GM19468 (cell line): ENCODE results near the gene DCLRE1B.

ENCODE experiments used
- ATAC-seq: cut with Tn5 transposase; IDR thresholded peaks from one replicate; pipeline ENCODE4 v1.9.1; 2021; ENCODE audit warnings: mild to moderate bottlenecking, moderate library complexity, moderate number of reproducible peaks; ENCODE audit not compliant: unreplicated experiment; ENCODE audit errors: extremely low read depth

Gene DCLRE1B

DNA sequence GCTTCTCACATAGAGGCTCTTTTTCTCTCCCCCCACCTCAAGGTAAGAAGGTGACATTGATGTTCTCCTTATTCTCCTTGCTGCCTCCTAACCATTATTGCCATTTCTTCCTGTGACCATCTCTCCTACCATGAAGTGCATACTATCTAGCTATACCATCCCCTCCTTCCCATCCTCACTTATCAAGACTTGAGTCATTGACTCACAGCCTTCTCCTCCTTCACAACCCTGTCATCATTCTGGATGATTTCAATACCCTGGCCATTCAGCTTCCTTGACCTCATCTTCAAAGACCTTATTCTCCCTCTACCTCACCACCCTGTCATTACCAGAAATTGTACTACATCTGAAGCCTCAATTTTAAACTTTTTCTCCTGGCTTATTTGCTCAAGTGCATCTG lies 13.1 kb downstream of the DCLRE1B start:
- no peak for ATAC-seq

DNA sequence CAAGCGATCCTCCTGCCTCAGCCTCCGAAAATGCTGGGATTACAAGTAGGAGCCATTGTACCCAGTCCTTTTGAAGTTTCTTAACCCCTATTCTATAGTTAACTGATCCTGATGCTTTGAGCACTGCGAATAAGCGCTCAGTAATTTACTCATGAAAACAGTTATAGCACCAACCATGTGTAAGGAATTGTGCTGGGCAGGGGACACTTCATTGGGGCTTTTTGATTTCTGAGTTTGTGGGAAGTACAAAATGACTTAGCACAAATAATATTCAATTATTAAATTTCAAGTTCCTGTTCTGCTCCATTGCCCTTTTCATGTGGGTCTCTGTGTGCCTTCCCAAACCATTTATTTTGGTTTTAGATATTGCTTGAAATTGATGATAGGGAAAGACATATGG lies 17.8 kb downstream of the DCLRE1B start:
- ATAC-seq = no peak

DNA sequence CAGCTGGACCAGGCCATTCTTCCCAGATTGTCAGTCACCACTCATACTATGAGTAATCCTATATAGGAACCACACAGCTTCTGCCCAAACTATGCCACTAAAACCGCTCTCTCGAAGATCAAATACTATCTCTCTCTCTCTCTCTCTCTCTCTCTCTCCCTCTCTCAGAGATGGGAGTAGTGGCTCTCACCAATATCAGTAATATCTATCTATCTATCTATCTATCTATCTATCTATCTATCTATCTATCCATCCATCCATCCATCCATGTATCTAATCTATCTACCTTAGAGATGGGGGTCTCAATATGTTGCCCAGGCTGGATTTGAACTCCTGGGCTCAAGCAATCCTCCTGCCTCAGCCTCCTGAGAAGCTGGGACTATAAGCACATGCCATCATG lies 19.3 kb downstream of the DCLRE1B start:
- ATAC-seq = no peak

DNA sequence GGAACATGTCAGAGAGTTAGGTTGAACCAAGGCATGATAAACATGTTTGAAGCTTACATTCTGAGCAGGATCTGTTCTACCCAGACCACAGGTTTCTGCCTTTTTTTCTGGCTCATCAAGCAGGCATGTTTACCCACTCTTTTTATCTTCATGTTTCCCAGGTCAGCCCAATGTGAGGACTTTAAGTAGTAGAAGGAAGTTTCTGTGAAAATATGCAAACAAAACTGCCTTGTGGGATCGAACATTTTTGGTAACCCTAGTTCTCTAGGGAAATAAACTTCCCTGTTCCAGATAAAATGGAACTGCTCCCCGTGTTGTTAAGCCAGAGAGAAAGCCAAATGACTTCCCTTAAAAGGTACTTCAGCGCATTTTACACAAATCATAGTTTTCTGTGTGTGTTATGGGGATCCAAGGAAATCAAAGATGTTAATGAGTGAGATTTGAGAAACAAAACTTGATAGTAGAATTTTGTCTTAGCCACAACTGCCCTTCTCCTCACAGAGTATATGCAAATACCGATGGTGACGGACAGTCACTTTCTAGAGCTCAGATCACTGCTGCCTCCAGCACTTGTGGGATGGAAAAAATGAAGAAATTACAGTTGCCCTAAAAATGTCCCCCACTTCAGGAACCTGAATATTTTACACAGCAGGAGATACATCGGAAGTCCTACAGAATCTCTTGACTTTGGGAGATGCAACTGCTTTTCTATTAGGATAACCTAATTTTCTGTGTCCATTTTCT lies 23.2 kb downstream of the DCLRE1B start:
- no peak for ATAC-seq

DNA sequence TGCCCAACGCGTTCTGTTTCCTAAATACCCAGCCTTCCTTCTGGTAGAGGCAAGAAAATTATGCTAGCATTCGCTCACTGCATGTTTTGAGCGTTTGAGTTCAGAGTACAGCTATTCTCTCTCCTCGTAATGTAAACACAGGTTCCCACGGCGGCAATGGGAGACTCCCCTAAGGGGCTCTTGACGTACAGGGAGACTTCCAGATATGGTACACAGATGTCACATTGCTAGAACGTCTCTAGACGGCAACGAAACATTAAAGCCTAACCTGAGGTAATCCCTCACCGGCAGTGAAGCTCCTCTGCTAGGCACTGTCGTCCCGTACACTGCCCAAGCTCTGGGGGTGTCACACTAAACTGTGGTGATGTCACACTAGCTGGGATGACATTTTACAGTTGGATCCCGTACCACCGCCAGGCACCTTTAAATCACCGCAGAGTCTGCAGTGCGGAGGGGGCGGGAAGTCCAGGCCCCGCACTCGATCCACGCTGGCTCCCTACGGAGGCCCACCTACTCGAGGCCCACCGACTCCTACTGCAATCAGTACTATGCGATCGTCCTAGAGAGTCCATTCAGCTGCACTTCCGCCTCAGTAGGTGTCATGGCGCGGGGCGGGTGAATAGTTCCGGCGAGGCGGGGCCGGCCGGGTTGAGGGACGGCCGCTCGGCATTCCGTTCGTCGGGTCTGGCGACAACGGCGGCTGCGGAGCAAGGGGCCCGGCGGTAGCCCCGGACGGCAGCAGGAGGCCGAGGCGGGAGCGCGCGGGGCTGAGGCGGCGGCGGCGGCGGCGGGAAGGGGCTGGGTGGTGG lies 24.0 kb downstream of the DCLRE1B start, which contains the start of gene HIPK1:
Gene HIPK1, plus strand, starts transcription at position 384 of the 809 bp plus-strand sequence.
- ATAC-seq = peak; percentile 41

DNA sequence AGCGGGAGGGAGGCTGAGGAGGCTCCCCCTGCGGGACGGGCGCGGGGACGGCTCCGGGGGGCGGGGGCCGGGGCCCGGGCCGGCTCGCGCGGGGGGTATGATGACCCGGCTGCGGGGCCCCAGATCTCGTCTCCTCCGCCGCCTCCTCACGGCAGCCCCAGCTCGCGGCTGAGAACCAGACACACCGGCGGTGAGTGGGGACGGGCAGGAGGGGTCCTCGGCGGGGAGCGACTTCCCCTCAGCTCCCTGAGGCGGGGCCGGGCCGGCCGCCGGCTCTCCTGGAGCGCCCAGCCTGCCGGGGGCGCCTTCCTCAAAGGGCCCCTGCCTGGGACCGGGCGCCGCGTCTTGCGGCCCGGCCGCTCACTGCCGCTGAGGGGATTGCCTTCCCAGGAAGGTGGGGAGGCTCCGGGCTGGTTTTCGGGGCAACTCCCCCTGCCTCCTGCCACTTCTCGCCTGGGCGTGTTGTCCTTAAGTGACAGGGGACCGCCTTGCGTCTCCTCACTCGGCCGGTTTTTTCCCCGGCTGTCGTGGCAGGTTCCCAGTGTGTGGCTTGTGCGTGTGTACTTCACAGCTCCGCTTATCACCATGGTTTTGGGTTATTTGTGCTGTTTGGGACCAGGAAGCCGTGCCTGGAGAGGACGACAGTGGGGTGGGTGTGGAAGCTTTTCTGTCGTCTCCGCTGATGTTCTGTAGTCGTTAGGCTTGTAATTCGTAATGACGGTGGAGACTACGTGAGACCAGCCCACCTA lies 24.8 kb downstream of the DCLRE1B start:
- ATAC-seq = no peak

DNA sequence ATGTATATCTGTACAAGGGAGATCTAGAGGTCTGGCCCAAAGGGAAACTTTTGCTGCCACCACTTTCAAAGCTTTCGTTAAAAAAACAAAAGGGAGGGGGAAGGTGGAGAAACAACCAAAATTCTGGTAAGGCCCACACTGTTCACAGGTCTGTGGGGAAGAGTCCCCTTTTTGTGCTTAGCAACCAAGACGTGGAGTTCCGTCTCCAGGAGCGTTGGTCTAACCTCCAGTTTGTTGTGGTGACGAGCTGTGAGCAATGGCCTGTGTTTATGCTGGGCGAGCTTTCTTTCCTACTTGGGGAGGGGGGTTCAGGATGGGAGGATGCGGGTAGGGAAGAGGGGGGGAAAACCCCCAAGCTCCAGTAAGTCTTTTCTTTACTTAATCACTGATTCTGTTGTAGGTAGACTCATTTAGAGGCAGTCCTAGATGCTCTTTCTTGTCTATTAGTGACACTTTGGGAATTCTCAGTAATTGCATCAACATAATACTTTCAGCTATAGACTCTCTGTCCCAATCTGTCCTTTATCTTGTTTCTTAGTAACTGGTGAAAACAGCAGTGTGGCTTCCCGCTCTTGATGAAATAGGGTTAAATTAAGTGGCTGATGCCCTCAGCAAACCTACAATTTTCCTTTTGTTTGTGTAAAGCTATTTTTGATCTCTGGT lies 25.5 kb downstream of the DCLRE1B start:
- no peak for ATAC-seq

DNA sequence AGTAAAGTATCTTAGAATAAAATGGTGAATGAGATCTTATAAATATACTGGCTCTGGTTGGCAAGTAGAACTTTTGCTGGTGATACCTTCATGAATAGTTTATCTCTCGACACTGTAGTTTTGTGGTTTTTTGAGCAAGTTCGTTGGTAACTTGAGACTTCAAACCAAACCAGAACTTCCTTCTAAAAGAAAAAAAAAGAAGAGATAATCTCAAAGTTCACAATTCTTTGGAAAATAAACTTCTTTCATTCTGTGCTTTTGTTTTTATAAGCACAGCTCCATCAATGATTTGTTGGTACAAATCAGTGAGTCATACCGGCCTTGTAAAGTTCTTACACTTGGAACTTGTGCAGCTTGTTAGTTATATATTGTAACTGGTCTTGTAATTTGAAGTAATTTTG lies 26.3 kb downstream of the DCLRE1B start:
- ATAC-seq = no peak

DNA sequence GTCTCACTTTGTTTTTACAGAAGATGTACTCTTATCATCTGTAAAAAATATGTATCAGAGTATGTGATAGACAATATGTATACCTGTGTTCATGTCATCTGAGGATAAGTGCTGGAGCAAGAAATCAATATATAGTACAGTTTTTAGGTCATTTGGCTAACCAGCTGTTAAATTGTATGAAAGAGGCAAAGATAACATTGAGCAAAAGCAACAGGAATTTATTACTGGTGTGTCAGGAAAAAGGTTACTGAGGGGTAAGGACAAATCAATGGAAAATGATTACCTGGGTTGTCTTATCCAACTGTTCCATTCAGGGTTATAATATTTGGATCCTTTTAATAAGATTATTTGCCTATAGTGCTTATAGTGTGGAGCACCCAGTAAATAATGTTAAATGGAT lies 28.9 kb downstream of the DCLRE1B start:
- ATAC-seq = no peak

DNA sequence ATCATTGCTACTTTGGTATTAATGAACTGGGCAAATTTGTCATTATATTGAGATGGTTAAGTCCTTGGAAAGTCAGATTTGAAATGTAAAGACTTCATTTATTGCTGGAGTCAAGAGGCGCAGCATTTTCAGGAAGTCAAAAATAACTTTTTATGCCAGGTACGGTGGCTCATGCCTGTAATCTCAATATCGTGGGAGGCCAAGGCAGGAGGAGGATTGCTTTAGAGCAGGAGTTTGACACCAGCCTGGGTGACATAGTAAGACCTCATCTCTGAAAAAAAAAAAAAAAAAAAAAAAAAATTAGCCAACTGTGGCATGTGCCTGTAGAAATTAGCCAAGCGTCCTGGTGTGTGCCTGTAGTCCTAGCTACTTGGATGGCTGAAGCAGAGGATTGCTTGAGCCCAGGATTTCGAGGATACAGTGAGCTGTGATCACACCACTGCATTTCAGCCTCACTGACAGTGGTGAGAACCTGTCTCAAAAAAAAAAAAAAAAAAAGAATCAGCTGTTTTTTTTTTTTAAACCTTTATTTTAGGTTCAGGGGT lies 29.5 kb downstream of the DCLRE1B start:
- no peak for ATAC-seq

DNA sequence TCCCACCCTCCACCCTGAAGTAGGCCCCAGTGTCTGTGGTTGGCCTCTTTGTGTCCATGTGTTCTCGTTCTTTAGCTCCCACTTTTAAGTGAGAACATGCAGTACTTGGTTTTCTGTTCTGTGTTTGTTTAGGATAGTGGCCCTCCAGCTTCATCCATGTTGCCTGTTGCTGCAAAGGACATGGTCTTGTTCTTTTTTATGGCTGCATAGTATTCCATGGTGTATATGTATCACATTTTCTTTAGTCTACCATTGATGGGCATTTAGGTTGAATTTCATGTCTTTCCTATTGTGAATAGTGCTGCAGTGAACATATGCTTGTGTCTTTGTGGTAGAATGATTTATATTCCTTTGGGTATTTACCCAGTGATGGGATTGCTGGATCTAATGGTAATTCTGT lies 30.1 kb downstream of the DCLRE1B start:
- no peak for ATAC-seq

DNA sequence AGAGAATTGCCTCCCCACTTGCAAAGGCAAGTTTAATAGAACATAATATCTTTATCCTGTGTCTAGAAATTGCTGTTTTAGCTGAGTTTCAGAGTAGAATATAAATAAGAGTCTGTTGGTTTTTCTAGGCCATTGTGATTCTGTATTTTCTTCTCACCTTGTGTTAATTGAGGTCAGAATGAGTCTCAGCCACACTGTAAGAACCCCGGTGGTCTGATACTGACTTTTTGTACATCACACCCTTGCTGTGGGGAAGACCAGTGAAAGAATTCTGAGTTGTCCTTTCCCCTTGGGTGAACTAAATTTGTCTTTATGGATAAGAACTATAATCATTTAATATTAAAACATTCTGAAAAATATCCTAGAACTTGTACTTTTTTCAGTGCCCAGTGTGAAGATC lies 30.8 kb downstream of the DCLRE1B start:
- no peak for ATAC-seq

DNA sequence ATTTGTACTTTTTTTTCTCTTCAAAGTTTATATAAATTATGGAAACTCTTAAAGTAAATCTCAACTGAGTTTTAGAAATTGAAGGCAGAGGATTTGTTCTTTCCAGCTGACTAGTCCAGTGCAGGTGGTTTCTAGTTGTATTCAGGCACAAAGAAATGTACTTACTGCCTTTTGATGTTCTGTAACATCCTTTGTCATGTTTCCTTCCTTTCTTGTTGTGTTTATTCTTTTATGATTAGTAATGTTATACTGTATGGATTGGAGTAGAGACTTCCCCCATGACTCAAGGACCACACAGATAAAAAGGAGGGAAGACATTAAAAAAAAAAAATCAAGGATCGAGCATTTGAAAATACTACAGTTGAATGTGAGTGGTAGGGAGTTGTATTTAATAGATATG lies 32.0 kb downstream of the DCLRE1B start:
- ATAC-seq = no peak

DNA sequence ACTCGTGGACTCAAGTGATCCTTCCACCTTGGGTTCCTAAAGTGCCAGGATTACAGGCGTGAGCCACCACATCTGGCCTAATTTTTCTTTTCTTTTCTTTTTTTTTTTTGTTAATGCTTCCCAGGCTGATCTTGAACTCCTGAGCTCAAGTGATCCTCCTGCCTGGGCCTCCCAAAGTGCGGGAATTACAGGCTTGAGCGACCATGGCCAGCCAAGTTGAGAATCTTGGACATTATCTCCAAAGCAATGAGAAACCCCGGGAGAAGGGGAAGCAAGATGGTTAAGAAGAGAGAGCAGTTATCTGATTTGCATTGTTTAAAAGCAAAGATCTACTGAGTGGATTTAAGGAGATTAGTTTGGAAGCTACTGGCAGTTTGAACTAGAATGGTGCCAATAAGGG lies 33.1 kb downstream of the DCLRE1B start:
- ATAC-seq = no peak

DNA sequence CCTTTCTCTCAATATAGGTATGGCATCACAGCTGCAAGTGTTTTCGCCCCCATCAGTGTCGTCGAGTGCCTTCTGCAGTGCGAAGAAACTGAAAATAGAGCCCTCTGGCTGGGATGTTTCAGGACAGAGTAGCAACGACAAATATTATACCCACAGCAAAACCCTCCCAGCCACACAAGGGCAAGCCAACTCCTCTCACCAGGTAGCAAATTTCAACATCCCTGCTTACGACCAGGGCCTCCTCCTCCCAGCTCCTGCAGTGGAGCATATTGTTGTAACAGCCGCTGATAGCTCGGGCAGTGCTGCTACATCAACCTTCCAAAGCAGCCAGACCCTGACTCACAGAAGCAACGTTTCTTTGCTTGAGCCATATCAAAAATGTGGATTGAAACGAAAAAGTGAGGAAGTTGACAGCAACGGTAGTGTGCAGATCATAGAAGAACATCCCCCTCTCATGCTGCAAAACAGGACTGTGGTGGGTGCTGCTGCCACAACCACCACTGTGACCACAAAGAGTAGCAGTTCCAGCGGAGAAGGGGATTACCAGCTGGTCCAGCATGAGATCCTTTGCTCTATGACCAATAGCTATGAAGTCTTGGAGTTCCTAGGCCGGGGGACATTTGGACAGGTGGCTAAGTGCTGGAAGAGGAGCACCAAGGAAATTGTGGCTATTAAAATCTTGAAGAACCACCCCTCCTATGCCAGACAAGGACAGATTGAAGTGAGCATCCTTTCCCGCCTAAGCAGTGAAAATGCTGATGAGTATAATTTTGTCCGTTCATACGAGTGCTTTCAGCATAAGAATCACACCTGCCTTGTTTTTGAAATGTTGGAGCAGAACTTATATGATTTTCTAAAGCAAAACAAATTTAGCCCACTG lies 35.5 kb downstream of the DCLRE1B start:
- no peak for ATAC-seq

DNA sequence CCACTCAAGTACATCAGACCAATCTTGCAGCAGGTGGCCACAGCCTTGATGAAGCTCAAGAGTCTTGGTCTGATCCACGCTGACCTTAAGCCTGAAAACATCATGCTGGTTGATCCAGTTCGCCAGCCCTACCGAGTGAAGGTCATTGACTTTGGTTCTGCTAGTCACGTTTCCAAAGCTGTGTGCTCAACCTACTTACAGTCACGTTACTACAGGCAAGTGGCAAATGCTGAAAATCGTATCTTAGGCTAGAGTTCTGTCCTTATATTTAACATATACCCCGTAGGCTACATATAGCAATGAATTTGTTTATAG lies 36.1 kb downstream of the DCLRE1B start:
- no peak for ATAC-seq

DNA sequence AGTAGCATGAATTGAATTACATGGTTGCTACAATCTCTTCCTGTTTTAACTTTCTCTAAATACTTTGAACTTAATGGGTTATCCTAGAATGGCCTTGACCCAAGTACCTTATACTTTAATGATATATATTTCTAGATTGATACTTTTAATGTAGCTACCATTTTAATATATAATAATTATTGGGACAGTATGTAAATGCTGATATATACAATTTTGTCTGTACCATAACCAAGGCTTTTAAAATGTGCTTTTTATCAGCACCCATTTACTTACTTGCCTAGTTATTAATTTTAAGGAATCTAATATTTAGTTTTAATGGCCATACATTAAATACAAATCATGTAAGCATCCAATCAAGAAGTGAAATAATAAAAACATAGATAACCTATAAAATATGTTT lies 37.4 kb downstream of the DCLRE1B start:
- no peak for ATAC-seq

DNA sequence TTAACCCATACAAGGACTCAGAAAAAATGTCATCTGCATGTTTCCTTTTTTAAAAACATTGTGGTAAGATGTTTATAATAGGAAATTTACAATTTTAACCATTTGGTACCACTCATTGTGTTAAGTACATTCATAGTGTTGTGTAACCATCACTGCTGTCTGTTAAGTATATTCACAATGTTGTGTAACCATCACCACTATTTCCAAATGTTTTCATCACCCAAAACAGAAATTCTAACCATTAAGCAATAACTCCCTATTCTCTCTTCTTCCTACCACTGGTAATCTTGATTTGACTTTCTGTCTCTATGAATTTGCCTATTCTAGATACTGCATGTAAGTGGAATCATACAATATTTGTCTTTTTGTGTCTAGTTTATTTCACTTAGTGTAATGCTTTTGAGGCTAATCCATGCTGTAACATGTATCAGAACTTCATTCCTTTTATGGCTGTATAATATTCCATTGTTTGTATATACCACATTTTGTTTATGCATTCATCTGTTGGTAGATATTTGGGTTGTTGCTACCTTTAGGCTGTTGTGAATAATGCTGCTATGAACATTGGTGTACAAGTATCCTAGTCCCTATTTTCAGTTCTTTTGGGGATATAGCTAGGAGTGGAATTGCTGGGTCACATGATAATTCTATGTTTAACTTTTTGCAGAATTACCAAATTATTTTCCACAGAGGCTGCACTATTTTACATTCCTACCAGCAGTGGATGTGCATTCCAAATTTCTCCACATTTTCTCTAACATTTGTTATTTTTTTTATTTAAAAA lies 38.1 kb downstream of the DCLRE1B start:
- no peak for ATAC-seq

DNA sequence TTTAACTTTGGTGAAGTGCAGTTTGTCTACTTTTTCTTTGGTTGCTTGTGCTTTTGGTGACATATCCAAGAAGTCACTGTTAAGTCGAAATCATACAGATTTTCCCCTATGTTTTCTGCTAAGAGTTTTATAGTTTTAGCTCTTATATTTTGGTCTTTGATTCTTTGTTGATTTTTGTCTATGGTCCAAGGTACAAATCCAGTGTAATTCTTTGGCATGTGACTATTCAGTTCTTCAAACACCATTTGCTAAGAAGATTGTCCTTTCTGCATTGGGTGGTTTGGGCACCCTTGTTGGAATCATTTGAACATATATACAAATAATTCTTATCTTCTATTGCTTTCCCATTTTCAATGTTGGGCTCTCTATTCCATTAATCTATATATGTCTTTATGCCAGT lies 40.2 kb downstream of the DCLRE1B start:
- no peak for ATAC-seq
